ENCODE measurements around the gene C5AR1. TPM values are rescaled to one million over a fixed set of nuclear protein-coding genes. Genes with fewer than 3 reads are reported as not detected.

The C5AR1 gene
- total and polyA plus RNA-seq, 4 donors, result 1.8 to 5.3 (median 3.2) TPM

GRCh38 chr19:47357788-47358680 lies 48.4 kb downstream of the C5AR1 start (continued):
- TF ChIP-seq CTCF (IDR thresholded peaks at IDR 0.05; ENCODE audit: low read depth, low read length, missing input control), result no peak
- no peak for TF ChIP-seq FOXA2 (IDR thresholded peaks at IDR 0.05)
- TF ChIP-seq, protein P1, sequence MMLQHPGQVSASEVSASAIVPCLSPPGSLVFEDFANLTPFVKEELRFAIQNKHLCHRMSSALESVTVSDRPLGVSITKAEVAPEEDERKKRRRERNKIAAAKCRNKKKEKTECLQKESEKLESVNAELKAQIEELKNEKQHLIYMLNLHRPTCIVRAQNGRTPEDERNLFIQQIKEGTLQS (IDR thresholded peaks at IDR 0.05), result no peak

DNA sequence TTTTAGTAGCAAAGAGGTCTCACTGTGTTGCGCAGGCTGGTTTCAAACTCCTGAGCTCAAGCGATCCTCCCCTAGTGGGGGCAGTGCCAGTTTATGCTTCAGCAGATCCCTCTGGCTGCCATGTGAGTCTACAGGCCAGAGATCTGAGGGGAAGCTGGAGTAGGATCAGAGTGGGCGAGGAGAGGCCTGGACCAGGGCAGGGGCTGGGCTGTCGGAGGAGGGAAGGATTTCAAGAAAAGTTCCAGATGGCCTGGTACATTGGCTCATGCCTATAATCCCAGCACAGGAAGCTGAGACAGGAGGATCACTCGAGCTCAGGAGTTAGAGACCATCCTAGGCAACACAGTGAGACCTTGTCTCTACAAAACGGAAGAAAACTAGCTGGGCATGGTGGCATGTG lies 49.3 kb downstream of the C5AR1 start:
- H3K27ac ChIP-seq (ENCODE audit: low read depth in 1 of 2, low read length in 2 of 2), result no peak overlapping the region
- no peak for DNase-seq (ENCODE audit: low spot score)
- H3K9ac ChIP-seq (ENCODE audit: low read depth in 1 of 2, low read length in 2 of 2), result no peak overlapping the region
- TF ChIP-seq YY1 (IDR thresholded peaks at IDR 0.05), result no peak
- TF ChIP-seq, protein P2, sequence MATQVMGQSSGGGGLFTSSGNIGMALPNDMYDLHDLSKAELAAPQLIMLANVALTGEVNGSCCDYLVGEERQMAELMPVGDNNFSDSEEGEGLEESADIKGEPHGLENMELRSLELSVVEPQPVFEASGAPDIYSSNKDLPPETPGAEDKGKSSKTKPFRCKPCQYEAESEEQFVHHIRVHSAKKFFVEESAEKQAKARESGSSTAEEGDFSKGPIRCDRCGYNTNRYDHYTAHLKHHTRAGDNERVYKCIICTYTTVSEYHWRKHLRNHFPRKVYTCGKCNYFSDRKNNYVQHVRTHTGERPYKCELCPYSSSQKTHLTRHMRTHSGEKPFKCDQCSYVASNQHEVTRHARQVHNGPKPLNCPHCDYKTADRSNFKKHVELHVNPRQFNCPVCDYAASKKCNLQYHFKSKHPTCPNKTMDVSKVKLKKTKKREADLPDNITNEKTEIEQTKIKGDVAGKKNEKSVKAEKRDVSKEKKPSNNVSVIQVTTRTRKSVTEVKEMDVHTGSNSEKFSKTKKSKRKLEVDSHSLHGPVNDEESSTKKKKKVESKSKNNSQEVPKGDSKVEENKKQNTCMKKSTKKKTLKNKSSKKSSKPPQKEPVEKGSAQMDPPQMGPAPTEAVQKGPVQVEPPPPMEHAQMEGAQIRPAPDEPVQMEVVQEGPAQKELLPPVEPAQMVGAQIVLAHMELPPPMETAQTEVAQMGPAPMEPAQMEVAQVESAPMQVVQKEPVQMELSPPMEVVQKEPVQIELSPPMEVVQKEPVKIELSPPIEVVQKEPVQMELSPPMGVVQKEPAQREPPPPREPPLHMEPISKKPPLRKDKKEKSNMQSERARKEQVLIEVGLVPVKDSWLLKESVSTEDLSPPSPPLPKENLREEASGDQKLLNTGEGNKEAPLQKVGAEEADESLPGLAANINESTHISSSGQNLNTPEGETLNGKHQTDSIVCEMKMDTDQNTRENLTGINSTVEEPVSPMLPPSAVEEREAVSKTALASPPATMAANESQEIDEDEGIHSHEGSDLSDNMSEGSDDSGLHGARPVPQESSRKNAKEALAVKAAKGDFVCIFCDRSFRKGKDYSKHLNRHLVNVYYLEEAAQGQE (IDR thresholded peaks at IDR 0.05), result no peak
- TF ChIP-seq, protein P1 (IDR thresholded peaks at IDR 0.05), result no peak
- 91% methylated on average over 6 of the region's 6 CpGs for whole genome bisulfite sequencing
- H3K27me3 ChIP-seq (ENCODE audit: control insufficient read depth in 4 of 4, insufficient read depth in 4 of 4, low read length in 3 of 4), result no peaks in the 10 kb centered on the region
- H3K4me1 ChIP-seq (ENCODE audit: control insufficient read depth in 4 of 4, insufficient read depth in 4 of 4, low read length in 3 of 4), result no peaks in the 10 kb centered on the region
- peaks cover 27 to 70% (median 42%) of the 10 kb centered on the region in 4 donors for H3K36me3 ChIP-seq (ENCODE audit: control insufficient read depth in 4 of 4, insufficient read depth in 3 of 4, low read depth in 1 of 4, low read length in 3 of 4)
- no peak overlapping the region for H3K4me3 ChIP-seq (ENCODE audit: low read depth in 1 of 3, low read length in 3 of 3)
- H3K9me3 ChIP-seq (ENCODE audit: control insufficient read depth in 4 of 4, low read length in 3 of 4), result no peaks in the 10 kb centered on the region

DNA sequence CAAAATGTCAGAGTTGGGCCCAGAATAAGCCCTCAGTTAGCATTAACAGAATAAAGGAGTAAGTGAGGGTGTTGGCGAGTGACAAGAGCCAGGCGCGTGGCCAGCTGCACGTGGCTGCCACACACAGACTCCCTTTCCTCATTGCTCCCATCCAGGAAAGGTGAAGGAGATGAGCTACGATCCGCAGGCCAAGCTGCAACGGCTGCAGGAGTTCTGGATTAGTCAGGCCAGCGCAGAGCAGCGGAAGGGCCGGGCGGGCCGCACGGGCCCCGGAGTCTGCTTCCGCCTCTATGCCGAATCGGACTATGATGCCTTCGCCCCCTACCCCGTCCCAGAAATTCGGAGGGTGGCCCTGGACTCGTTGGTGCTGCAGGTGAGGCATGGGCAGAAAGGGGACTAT lies 52.7 kb downstream of the C5AR1 start:
- Histone ChIP-seq H3K4me1 (ENCODE audit: control insufficient read depth in 4 of 4, insufficient read depth in 4 of 4, low read length in 3 of 4) (peaks cover 0 to 4% (median 0%) of the 10 kb centered on the region in 4 donors), H3K27me3 (ENCODE audit: control insufficient read depth in 4 of 4, insufficient read depth in 4 of 4, low read length in 3 of 4) (no peaks in the 10 kb centered on the region), H3K27ac (ENCODE audit: low read depth in 1 of 2, low read length in 2 of 2) (no peak overlapping the region), H3K36me3 (ENCODE audit: control insufficient read depth in 4 of 4, insufficient read depth in 3 of 4, low read depth in 1 of 4, low read length in 3 of 4) (peaks cover 26 to 67% (median 40%) of the 10 kb centered on the region in 4 donors), H3K9ac (ENCODE audit: low read depth in 1 of 2, low read length in 2 of 2) (no peak overlapping the region), H3K4me3 (ENCODE audit: low read depth in 1 of 3, low read length in 3 of 3) (no peak overlapping the region), H3K9me3 (ENCODE audit: control insufficient read depth in 4 of 4, low read length in 3 of 4) (no peaks in the 10 kb centered on the region)
- TF ChIP-seq NR2F2 (IDR thresholded peaks at IDR 0.05), result no peak
- no peak for TF ChIP-seq JUND (IDR thresholded peaks at IDR 0.05)
- TF ChIP-seq TAF1 (conservative IDR thresholded peaks at IDR 0.05), result no peak
- TF ChIP-seq ZBTB33 (IDR thresholded peaks at IDR 0.05), result no peak
- no peak for TF ChIP-seq HNF4A (conservative IDR thresholded peaks at IDR 0.05)
- no peak for TF ChIP-seq GABPA (IDR thresholded peaks at IDR 0.05 in 1 of 2, conservative IDR thresholded peaks at IDR 0.05 in 1 of 2)
- no peak for TF ChIP-seq FOXA2 (IDR thresholded peaks at IDR 0.05)
- no peak for TF ChIP-seq RAD21 (IDR thresholded peaks at IDR 0.05)
- no peak for TF ChIP-seq FOXA1 (IDR thresholded peaks at IDR 0.05)
- no peak for TF ChIP-seq HNF4G (IDR thresholded peaks at IDR 0.05)
- TF ChIP-seq, protein P1 (IDR thresholded peaks at IDR 0.05), result no peak
- TF ChIP-seq MAX (IDR thresholded peaks at IDR 0.05), result no peak
- TF ChIP-seq CTCF (IDR thresholded peaks at IDR 0.05; ENCODE audit: low read depth, low read length, missing input control), result no peak
- TF ChIP-seq YY1 (IDR thresholded peaks at IDR 0.05), result no peak
- no peak for TF ChIP-seq SP1 (IDR thresholded peaks at IDR 0.05)
- TF ChIP-seq RXRA (IDR thresholded peaks at IDR 0.05), result no peak
- no peak for TF ChIP-seq EGR1 (IDR thresholded peaks at IDR 0.05; ENCODE audit: low read depth in 2 of 2)
- DNase-seq (ENCODE audit: low spot score), result no peak
- WGBS, result 96% methylated on average over 21 of the region's 21 CpGs

Data from liver (tissue), 9 donors.